OCI-LY3 (cell line): ENCODE results near the gene AUTS2.

ENCODE experiments used
- CTCF ChIP-seq: fragments of 200-600, 300-600 bp; sonication (generic); IDR thresholded peaks from 2 replicates; pipeline ENCODE4 v1.5.1; 2014; ENCODE audit warnings: antibody characterized with exemption, low read length, low read depth
- EZH2phosphoT487 ChIP-seq: fragments of 200-600 bp; shearing (Covaris generic); IDR thresholded peaks from 2 replicates; pipeline ENCODE4 v1.6.1; 2018; ENCODE audit warnings: antibody characterized with exemption, mixed run types, low read depth

- no peak for TF ChIP-seq CTCF
- no peak for TF ChIP-seq EZH2phosphoT487
Measured at GRCh38 chr7:70334871-70335270, 736.6 kb downstream of the AUTS2 start.
